Activated naive CD8-positive, alpha-beta T cell treated with anti-CD3 and anti-CD28 coated beads, Interleukin-2, amount 50 U/mL, for 16 hours (primary cell): ENCODE data around the gene NCBP3.

Source experiments
- DNase-seq: peaks from one replicate; pipeline ENCODE4 v3.0.0-alpha.2; 2020; ENCODE audit warnings: low read depth, low spot score

Gene NCBP3

DNA sequence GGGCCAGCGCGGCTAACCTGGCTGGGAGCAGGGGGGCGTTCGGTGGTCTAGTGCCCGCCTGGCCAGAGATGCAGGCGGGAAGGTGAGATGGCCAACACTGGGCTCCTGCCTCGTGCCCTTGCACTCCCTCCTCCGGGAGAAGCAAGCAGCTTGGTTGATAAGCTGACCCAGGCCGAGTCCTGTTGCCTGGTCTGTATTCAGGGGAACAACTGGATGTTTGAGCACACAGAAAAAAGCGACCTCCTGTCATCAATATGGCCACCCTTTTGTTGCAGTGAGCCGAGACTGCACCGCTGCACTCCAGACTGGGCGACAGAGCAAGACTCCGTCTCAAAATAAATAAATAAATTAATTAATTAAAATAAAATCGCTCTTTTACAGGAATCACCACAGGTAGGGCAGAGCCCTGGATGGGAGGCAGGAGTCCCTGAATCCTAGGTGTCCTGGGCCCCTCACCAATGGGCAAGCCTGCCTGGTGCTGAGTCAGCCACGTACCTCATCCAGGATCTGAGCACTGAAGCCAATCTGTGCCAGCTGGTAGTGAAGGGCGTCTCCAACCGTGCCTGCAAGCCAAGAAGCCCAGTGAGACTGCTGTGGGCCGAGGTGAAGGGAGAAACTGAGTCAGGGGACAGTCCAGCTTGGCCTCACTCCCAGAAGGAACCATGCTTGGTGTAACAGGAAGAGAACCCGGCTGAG, 90.6 kb downstream of the NCBP3 start:
- DNase-seq: no peak

- peak; percentile 41 for DNase-seq
These were observed 91.3 kb downstream of the NCBP3 start for GRCh38 chr17:3754458-3755334.

- no peak for DNase-seq
These were observed 92.0 kb downstream of the NCBP3 start for GRCh38 chr17:3754066-3754457.

- DNase-seq: no peak
These were observed 92.4 kb downstream of the NCBP3 start for GRCh38 chr17:3753624-3754023.
